Kidney (tissue), 14 donors: ENCODE data around the gene PLPPR1. TPM values are rescaled to one million over a fixed set of nuclear protein-coding genes. Genes with fewer than 3 reads are reported as not detected.

Experiments
- DNase-seq, 5 donors: peaks; one replicate each; pipeline ENCODE4 v3.0.0-alpha.2; 2013 to 2020
- FAIRE-seq: peaks from 2 replicates; lab custom pipeline; 2012; peaks lifted over from hg19 to GRCh38; lab: Jason Lieb, UNC
- H3K27ac ChIP-seq, 2 donors: one replicate each; pipeline ENCODE4 v1.7.0; 2013; ENCODE audit warnings: low read depth in 2 of 2, low read length in 2 of 2, inconsistent platforms in 1 of 2
- H3K27me3 ChIP-seq: one replicate; pipeline ENCODE4 v1.7.1; 2013; ENCODE audit warnings: low read length, inconsistent platforms; ENCODE audit not compliant: control insufficient read depth, insufficient read depth
- H3K36me3 ChIP-seq, 3 donors: one replicate each; pipeline versions ENCODE4 v1.7.0 to v1.7.1; 2013; ENCODE audit warnings: low read length in 3 of 3, control low read depth in 1 of 3, inconsistent platforms in 1 of 3; ENCODE audit not compliant: insufficient read depth in 3 of 3, control insufficient read depth in 2 of 3
- H3K4me1 ChIP-seq, 3 donors: one replicate each; pipeline versions ENCODE4 v1.7.0 to v1.7.1; 2013; ENCODE audit warnings: low read length in 3 of 3, inconsistent platforms in 1 of 3, low read depth in 1 of 3; ENCODE audit not compliant: control insufficient read depth in 2 of 3, insufficient read depth in 2 of 3
- H3K4me3 ChIP-seq, 3 donors: one replicate each; pipeline versions ENCODE4 v1.7.0 to v1.8.1; 2013; ENCODE audit warnings: low read length in 3 of 3, control low read depth in 1 of 3, inconsistent platforms in 1 of 3
- H3K9ac ChIP-seq, 3 donors: one replicate each; pipeline versions ENCODE4 v1.7.0 to v1.7.1; 2013; ENCODE audit warnings: low read length in 3 of 3, control low read depth in 1 of 3, inconsistent platforms in 1 of 3
- H3K9me3 ChIP-seq, 3 donors: one replicate each; pipeline versions ENCODE4 v1.7.0 to v1.7.1; 2013; ENCODE audit warnings: low read length in 3 of 3, control low read depth in 1 of 3, inconsistent platforms in 1 of 3; ENCODE audit not compliant: control insufficient read depth in 2 of 3, insufficient read depth in 1 of 3
- intact Hi-C: fragments of 100-400 bp; cut with DNase I; formaldehyde crosslinking; loops from one replicate; pipeline ENCODE4 v1.11.1; 2022
- polyA plus RNA-seq: library from polyadenylated mRNA; stranded (reverse); fragments of 350-450 nt; fragmentation: Illumina TruSeq; extraction: RNeasy Lipid Tissue Mini Kit (QIAGEN cat#74804); gene quantifications from one replicate; pipeline ENCODE4 v1.2.3, GENCODE V29; 2014; ENCODE audit warnings: low read depth, low replicate concordance; ENCODE audit not compliant: insufficient read depth
- total RNA-seq: library from RNA; stranded (reverse); fragmentation: NEBNext Ultra II Directional; extraction: Animal tissue kit (Norgen Biotek cat#: 25700); gene quantifications from one replicate; pipeline ENCODE4 v1.2.1, GENCODE V29; 2021
- TF ChIP-seq, protein P1 (sequence below): IDR thresholded peaks from 3 replicates; pipeline ENCODE4 v1.5.1; 2012; ENCODE audit warnings: mild to moderate bottlenecking, moderate library complexity, borderline replicate concordance; ENCODE audit not compliant: insufficient read depth; ENCODE audit errors: extremely low read depth
- donor health status: control.
- donor health status: control.
- donor health status: control.
- donor health status: control.
- donor health status: control.
- donor health status: DM: yes; HTN: yes; CAD: no.
- donor health status: Normal renal cell carcinoma (clear cell type).

PLPPR1 gene
- total and polyA plus RNA-seq, 2 donors from 2014 or later: 0.98 to 21.6 TPM

DNA sequence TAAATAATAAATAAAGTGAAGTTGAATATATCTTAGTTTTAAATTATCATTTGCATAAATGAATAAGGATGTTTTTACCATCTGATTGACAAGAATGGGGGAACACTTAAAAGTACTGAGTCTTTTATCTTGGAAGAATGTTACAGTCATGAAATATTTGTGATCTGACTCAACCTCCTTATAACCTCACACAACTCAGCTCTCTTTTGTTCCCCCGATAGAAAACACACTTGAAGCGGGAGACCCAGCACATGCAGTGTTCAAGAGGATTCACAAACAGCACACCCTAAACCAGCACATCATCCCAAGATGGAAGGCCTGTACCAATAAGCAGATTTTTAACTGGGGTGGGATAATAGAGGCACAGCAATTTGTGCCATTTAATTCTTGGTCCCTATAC lies 340.8 kb downstream of the PLPPR1 start:
- TF ChIP-seq, protein P1, sequence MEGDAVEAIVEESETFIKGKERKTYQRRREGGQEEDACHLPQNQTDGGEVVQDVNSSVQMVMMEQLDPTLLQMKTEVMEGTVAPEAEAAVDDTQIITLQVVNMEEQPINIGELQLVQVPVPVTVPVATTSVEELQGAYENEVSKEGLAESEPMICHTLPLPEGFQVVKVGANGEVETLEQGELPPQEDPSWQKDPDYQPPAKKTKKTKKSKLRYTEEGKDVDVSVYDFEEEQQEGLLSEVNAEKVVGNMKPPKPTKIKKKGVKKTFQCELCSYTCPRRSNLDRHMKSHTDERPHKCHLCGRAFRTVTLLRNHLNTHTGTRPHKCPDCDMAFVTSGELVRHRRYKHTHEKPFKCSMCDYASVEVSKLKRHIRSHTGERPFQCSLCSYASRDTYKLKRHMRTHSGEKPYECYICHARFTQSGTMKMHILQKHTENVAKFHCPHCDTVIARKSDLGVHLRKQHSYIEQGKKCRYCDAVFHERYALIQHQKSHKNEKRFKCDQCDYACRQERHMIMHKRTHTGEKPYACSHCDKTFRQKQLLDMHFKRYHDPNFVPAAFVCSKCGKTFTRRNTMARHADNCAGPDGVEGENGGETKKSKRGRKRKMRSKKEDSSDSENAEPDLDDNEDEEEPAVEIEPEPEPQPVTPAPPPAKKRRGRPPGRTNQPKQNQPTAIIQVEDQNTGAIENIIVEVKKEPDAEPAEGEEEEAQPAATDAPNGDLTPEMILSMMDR: no peak
- Histone ChIP-seq H3K36me3 (no peaks in the 10 kb centered on the region), H3K4me3 (no peak overlapping the region), H3K27me3 (no peaks in the 10 kb centered on the region), H3K9ac (no peak overlapping the region), H3K4me1 (no peaks in the 10 kb centered on the region), H3K27ac (no peak overlapping the region), H3K9me3 (no peaks in the 10 kb centered on the region)
- DNase-seq (peak in 1 of 5 donors; percentile 10), FAIRE-seq (no peak)
- intact Hi-C loops: no loop called here

GRCh38 chr9:101369884-101370531 lies 341.5 kb downstream of the PLPPR1 start:
- intact Hi-C loops: no loop called here
- no peaks in the 10 kb centered on the region for H3K9me3 ChIP-seq
- no peak overlapping the region for H3K9ac ChIP-seq
- H3K4me1 ChIP-seq: no peaks in the 10 kb centered on the region
- no peak overlapping the region for H3K4me3 ChIP-seq
- TF ChIP-seq, protein P1: no peak
- DNase-seq: no peak
- no peaks in the 10 kb centered on the region for H3K27me3 ChIP-seq
- H3K27ac ChIP-seq: no peak overlapping the region
- no peaks in the 10 kb centered on the region for H3K36me3 ChIP-seq
- no peak for FAIRE-seq

- no peak for FAIRE-seq
- Histone ChIP-seq H3K4me1 (no peaks in the 10 kb centered on the region), H3K27me3 (no peaks in the 10 kb centered on the region), H3K4me3 (no peak overlapping the region), H3K9me3 (no peaks in the 10 kb centered on the region), H3K27ac (no peak overlapping the region), H3K36me3 (no peaks in the 10 kb centered on the region), H3K9ac (no peak overlapping the region)
- intact Hi-C loops: no loop called here
- TF ChIP-seq, protein P1: no peak
- DNase-seq: no peak
Observed at GRCh38 chr9:101371813-101372212, 343.3 kb downstream of the PLPPR1 start.
